Measurements from ENCODE around the gene SNAPC3. TPM values are rescaled to one million over a fixed set of nuclear protein-coding genes. Genes with fewer than 3 reads are reported as not detected.
"Not testable (repeated sequence)": the region's sequence is repeated elsewhere in the genome, so short reads cannot be mapped to it uniquely, and the experiment has no call there.

Gene SNAPC3
- 12.9 TPM for total RNA-seq

GRCh38 chr9:15422372-15423230 is at the start of gene SNAPC3:
TSS of gene SNAPC3 (plus strand) at chr9:15422876. CDS start at chr9:15422880, 4 bp downstream.
- DNase-seq (ENCODE audit: low spot score): peak; percentile 96
- peak; percentile 98 for ATAC-seq

GRCh38 chr9:15373881-15374280 is 48.8 kb upstream of the SNAPC3 start:
- no peak for DNase-seq (ENCODE audit: low spot score)
- ATAC-seq: no peak

DNA sequence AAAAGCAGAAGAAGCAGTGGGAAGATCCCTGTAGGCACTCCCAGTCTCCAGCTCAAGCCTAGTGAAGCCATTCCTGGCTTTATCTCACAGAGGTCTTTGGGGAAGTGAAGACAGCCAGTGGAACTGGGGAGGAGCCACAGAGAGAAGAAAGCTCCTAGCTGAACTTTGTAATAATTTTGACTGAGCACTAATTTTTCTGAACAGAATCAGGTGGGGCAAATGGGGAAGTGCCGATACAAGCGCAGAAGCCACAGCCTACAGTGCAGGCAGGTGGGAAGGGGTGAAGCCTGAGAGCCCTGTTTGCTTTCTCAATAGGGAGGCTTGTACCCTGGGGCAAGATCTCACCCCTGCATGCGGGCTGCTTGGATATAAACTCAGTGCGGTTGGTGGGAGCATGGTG is 48.4 kb upstream of the SNAPC3 start:
- no peak for ATAC-seq
- no peak for DNase-seq (ENCODE audit: low spot score)

- no peak for ATAC-seq
- DNase-seq (ENCODE audit: low spot score): no peak
Observed at GRCh38 chr9:15374825-15375224, 47.9 kb upstream of the SNAPC3 start.

- DNase-seq (ENCODE audit: low spot score) (no peak), ATAC-seq (no peak)
Observed at GRCh38 chr9:15377625-15378540, 44.8 kb upstream of the SNAPC3 start.

DNA sequence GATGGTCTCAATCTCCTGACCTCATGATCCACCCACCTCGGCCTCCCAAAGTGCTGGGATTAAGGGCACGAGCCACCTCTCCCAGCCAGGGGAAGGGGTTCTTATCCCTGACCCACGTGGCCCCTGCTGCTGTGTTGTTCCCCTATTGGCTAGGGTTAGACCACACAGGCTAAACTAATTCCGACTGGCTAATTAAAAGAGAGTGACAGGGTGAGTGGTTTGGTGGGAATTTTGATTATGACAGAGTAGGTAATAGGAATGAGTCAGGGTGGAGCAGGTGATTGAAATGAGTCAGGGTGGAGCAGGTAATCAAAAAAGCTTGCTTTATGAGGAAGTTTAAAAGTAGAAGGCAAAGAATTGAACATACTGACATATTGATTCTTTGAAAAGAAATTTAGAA is 43.4 kb upstream of the SNAPC3 start:
- not testable (repeated sequence) for DNase-seq (ENCODE audit: low spot score); ATAC-seq

DNA sequence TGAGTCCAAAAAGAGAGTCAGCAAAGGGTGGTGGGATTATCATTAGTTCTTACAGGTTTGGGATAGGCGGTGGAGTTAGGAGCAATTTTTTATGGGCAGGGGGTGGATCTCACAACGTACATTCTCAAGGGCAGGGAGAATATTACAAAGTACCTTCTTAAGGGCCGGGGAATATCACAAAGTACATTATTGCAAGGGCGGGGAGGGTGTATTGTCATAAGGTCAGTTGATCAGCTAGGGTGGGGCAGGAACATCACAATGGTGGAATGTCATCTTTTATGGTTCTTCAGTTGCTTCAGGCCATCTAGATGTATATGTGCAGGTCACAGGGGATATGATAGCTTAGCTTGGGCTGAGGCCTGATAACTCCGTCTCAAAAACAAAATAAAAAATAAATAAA is 42.8 kb upstream of the SNAPC3 start:
- not testable (repeated sequence) for DNase-seq (ENCODE audit: low spot score); ATAC-seq

DNA sequence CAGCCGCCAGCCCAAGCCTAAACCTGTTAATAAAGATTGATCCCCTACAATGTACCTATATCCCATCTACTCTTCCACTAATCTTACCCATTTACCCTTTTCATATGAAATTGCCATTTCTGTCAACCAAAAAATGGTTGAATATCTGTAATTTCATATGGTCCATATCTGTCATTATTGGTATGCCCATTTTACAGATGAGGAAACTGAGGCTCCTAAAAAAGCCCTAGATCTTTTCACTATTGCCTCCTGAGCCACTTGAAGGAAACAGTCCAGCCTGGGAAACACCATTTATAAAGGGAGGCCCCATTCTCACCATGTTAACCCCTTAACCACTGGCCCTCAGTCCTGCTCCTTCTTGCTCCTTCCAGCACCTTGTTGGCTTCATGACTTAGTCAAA is 41.2 kb upstream of the SNAPC3 start:
- no peak for DNase-seq (ENCODE audit: low spot score)
- ATAC-seq: no peak

DNA sequence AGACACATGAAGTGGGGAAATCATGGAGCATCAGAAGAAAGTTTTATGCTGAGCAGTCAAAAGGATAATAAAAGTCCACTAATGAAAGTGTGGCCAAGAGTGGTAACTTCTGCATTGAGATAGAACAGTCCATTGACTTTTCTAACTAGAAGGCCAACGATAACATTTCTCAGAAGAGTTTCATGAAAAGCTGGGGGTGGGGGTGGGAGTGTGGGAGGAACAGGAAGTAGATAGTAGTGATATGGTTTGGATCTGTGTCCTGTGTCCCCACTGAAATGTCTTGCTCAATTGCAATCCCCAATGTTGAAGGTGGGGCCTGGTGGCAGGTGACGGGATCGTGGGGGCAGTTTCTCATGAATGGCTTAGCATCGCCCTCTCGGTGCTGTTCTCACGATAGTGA is 36.2 kb upstream of the SNAPC3 start:
- DNase-seq (ENCODE audit: low spot score) (no peak), ATAC-seq (no peak)

- DNase-seq (ENCODE audit: low spot score) (no peak), ATAC-seq (no peak)
Observed at GRCh38 chr9:15389173-15389572, 33.5 kb upstream of the SNAPC3 start.

GRCh38 chr9:15389631-15390030 is 33.0 kb upstream of the SNAPC3 start:
- ATAC-seq: no peak

GRCh38 chr9:15390201-15390600 is 32.5 kb upstream of the SNAPC3 start:
- DNase-seq (ENCODE audit: low spot score): no peak
- no peak for ATAC-seq

More at GRCh38 chr9:15389631-15390030, 33.0 kb upstream of the SNAPC3 start:
- DNase-seq (ENCODE audit: low spot score): no peak

- ATAC-seq: no peak
Observed at GRCh38 chr9:15392363-15392762, 30.3 kb upstream of the SNAPC3 start.

DNA sequence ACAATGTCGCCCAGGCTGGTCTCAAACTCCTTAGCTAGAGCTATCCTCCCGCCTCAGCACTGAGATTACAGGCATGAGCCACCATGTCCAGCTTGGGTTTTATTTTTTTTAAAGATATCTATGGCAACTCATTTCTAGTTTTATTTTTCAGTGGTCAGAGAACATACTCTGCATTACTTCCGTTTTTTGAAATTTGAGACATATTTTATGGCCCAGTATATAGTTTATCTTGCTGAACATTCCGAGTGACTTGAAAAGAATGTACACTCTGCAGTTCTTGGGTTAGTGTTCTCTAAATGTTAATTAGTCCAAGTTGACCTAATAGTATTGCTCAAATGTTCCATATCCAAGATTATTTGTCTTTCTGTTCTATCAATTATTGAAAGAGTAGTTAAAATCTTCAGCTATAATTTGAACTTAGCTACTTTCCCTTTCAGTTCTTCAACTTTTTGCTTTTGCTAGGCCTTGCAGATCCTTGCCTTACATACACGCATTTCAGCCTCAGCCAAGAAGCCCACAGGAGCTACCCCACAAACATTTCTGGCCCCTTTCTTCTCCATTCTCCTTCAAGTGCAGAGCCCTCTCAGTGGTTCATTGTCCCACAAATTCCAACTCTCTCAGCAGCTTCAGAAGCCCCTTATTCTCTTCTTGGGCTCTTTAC is 22.3 kb upstream of the SNAPC3 start:
- DNase-seq (ENCODE audit: low spot score) (no peak), ATAC-seq (no peak)

More at GRCh38 chr9:15392363-15392762, 30.3 kb upstream of the SNAPC3 start:
- DNase-seq (ENCODE audit: low spot score): no peak

GRCh38 chr9:15401266-15401665 is 21.4 kb upstream of the SNAPC3 start:
- no peak for DNase-seq (ENCODE audit: low spot score)
- no peak for ATAC-seq

- DNase-seq (ENCODE audit: low spot score): no peak
- peak; percentile 57 for ATAC-seq
Observed at GRCh38 chr9:15403155-15403554, 19.5 kb upstream of the SNAPC3 start.

- DNase-seq (ENCODE audit: low spot score) (no peak), ATAC-seq (no peak)
Observed at GRCh38 chr9:15404171-15404570, 18.5 kb upstream of the SNAPC3 start.

GRCh38 chr9:15416880-15417279 is 5.8 kb upstream of the SNAPC3 start:
- no peak for DNase-seq (ENCODE audit: low spot score)
- peak; percentile 91 for ATAC-seq

- DNase-seq (ENCODE audit: low spot score): no peak
- ATAC-seq: no peak
Observed at GRCh38 chr9:15417626-15418025, 5.0 kb upstream of the SNAPC3 start.

GRCh38 chr9:15420796-15421195 is 1.9 kb upstream of the SNAPC3 start:
- DNase-seq (ENCODE audit: low spot score) (no peak), ATAC-seq (no peak)

GRCh38 chr9:15421532-15421931 is 1.1 kb upstream of the SNAPC3 start:
- no peak for DNase-seq (ENCODE audit: low spot score)

More at GRCh38 chr9:15421532-15421931, 1.1 kb upstream of the SNAPC3 start:
- ATAC-seq: no peak
